Muscle layer of colon (tissue), 2 donors: Measurements from ENCODE around the gene DEPDC5.
"Not testable (repeated sequence)": the region's sequence is repeated elsewhere in the genome, so short reads cannot be mapped to it uniquely, and the experiment has no call there.

Experiments used
- H3K27ac ChIP-seq: one replicate; pipeline ENCODE4 v1.7.0; 2013; ENCODE audit warnings: low read depth, mild to moderate bottlenecking, low read length, moderate library complexity
- H3K27me3 ChIP-seq, 2 donors: one replicate each; pipeline ENCODE4 v1.7.0; 2013; ENCODE audit warnings: low read length in 2 of 2, mild to moderate bottlenecking in 2 of 2; ENCODE audit not compliant: insufficient read depth in 2 of 2, control insufficient read depth in 1 of 2
- H3K36me3 ChIP-seq: one replicate; pipeline ENCODE4 v1.7.0; 2013; ENCODE audit warnings: mild to moderate bottlenecking, low read length; ENCODE audit not compliant: insufficient read depth
- H3K4me1 ChIP-seq: one replicate; pipeline ENCODE4 v1.7.0; 2013; ENCODE audit warnings: mild to moderate bottlenecking, low read length; ENCODE audit not compliant: insufficient read depth
- H3K4me3 ChIP-seq, 2 donors: one replicate each; pipeline ENCODE4 v1.7.0; 2013; ENCODE audit warnings: low read length in 2 of 2, low read depth in 1 of 2, mild to moderate bottlenecking in 1 of 2, moderate library complexity in 1 of 2
- H3K9ac ChIP-seq: one replicate; pipeline ENCODE4 v1.7.0; 2013; ENCODE audit warnings: low read length
- H3K9me3 ChIP-seq: one replicate; pipeline ENCODE4 v1.7.0; 2013; ENCODE audit warnings: mild to moderate bottlenecking, low read length
- donor health status: abdominal sarcoma.
- donor health status: Adenocarcinoma of cecum.

The DEPDC5 gene

GRCh38 chr22:31734512-31734911 is 19.3 kb upstream of the DEPDC5 start:
- H3K4me3 ChIP-seq: no peak overlapping the region
- no peaks in the 10 kb centered on the region for H3K9me3 ChIP-seq
- no peak overlapping the region for H3K9ac ChIP-seq
- H3K36me3 ChIP-seq: peaks cover 10% of the 10 kb centered on the region
- H3K27ac ChIP-seq: no peak overlapping the region
- no peaks in the 10 kb centered on the region for H3K27me3 ChIP-seq
- H3K4me1 ChIP-seq: no peaks in the 10 kb centered on the region

GRCh38 chr22:31736458-31736857 is 17.4 kb upstream of the DEPDC5 start:
- H3K4me3 ChIP-seq: no peak overlapping the region
- H3K36me3 ChIP-seq: peaks cover 10% of the 10 kb centered on the region
- no peaks in the 10 kb centered on the region for H3K4me1 ChIP-seq
- no peak overlapping the region for H3K9ac ChIP-seq
- H3K9me3 ChIP-seq: no peaks in the 10 kb centered on the region
- no peaks in the 10 kb centered on the region for H3K27me3 ChIP-seq
- H3K27ac ChIP-seq: no peak overlapping the region

- no peaks in the 10 kb centered on the region for H3K27me3 ChIP-seq
- H3K4me3 ChIP-seq: no peak overlapping the region
These were observed 15.9 kb upstream of the DEPDC5 start for GRCh38 chr22:31737932-31738331.

GRCh38 chr22:31738566-31738965 is 15.3 kb upstream of the DEPDC5 start:
- no peak overlapping the region for H3K27ac ChIP-seq
- H3K4me3 ChIP-seq: no peak overlapping the region
- H3K4me1 ChIP-seq: no peaks in the 10 kb centered on the region
- no peak overlapping the region for H3K9ac ChIP-seq
- no peaks in the 10 kb centered on the region for H3K9me3 ChIP-seq
- peaks cover 10% of the 10 kb centered on the region for H3K36me3 ChIP-seq
- H3K27me3 ChIP-seq: no peaks in the 10 kb centered on the region

More at GRCh38 chr22:31737932-31738331, 15.9 kb upstream of the DEPDC5 start:
- H3K4me1 ChIP-seq: no peaks in the 10 kb centered on the region
- peaks cover 10% of the 10 kb centered on the region for H3K36me3 ChIP-seq
- H3K9me3 ChIP-seq: no peaks in the 10 kb centered on the region
- no peak overlapping the region for H3K9ac ChIP-seq
- no peak overlapping the region for H3K27ac ChIP-seq

GRCh38 chr22:31739795-31740201 is 14.0 kb upstream of the DEPDC5 start:
- peaks cover 10% of the 10 kb centered on the region for H3K36me3 ChIP-seq
- no peak overlapping the region for H3K4me3 ChIP-seq
- no peaks in the 10 kb centered on the region for H3K27me3 ChIP-seq
- no peak overlapping the region for H3K9ac ChIP-seq
- H3K9me3 ChIP-seq: no peaks in the 10 kb centered on the region
- H3K27ac ChIP-seq: no peak overlapping the region
- no peaks in the 10 kb centered on the region for H3K4me1 ChIP-seq

GRCh38 chr22:31740314-31740713 is 13.5 kb upstream of the DEPDC5 start:
- H3K27ac ChIP-seq: not testable (repeated sequence)

GRCh38 chr22:31742115-31742514 is 11.7 kb upstream of the DEPDC5 start:
- H3K4me1 ChIP-seq: no peaks in the 10 kb centered on the region
- H3K4me3 ChIP-seq: no peak overlapping the region
- no peaks in the 10 kb centered on the region for H3K27me3 ChIP-seq
- no peak overlapping the region for H3K27ac ChIP-seq
- H3K9ac ChIP-seq: no peak overlapping the region
- peaks cover 6% of the 10 kb centered on the region for H3K36me3 ChIP-seq
- H3K9me3 ChIP-seq: no peaks in the 10 kb centered on the region

More at GRCh38 chr22:31740314-31740713, 13.5 kb upstream of the DEPDC5 start:
- H3K4me3 ChIP-seq, H3K36me3 ChIP-seq, H3K9me3 ChIP-seq, H3K4me1 ChIP-seq, H3K9ac ChIP-seq, H3K27me3 ChIP-seq: not testable (repeated sequence)

GRCh38 chr22:31742682-31743081 is 11.1 kb upstream of the DEPDC5 start:
- H3K27me3 ChIP-seq: no peaks in the 10 kb centered on the region
- H3K4me3 ChIP-seq: no peak overlapping the region
- H3K27ac ChIP-seq: no peak overlapping the region
- no peaks in the 10 kb centered on the region for H3K4me1 ChIP-seq
- H3K9me3 ChIP-seq: no peaks in the 10 kb centered on the region
- H3K9ac ChIP-seq: no peak overlapping the region
- peaks cover 6% of the 10 kb centered on the region for H3K36me3 ChIP-seq

- H3K4me1 ChIP-seq: peaks cover 12% of the 10 kb centered on the region
- no peaks in the 10 kb centered on the region for H3K36me3 ChIP-seq
- H3K9ac ChIP-seq: no peak overlapping the region
- no peak overlapping the region for H3K4me3 ChIP-seq
- H3K27me3 ChIP-seq: no peaks in the 10 kb centered on the region
- no peak overlapping the region for H3K27ac ChIP-seq
- no peaks in the 10 kb centered on the region for H3K9me3 ChIP-seq
These were observed 9.9 kb upstream of the DEPDC5 start for GRCh38 chr22:31743871-31744270.

- H3K4me1 ChIP-seq: peaks cover 25% of the 10 kb centered on the region
- no peak overlapping the region for H3K9ac ChIP-seq
- no peaks in the 10 kb centered on the region for H3K36me3 ChIP-seq
- no peaks in the 10 kb centered on the region for H3K27me3 ChIP-seq
- H3K4me3 ChIP-seq: no peak overlapping the region
- no peaks in the 10 kb centered on the region for H3K9me3 ChIP-seq
- H3K27ac ChIP-seq: no peak overlapping the region
These were observed 6.4 kb upstream of the DEPDC5 start for GRCh38 chr22:31747441-31747840.

GRCh38 chr22:31748490-31748889 is 5.3 kb upstream of the DEPDC5 start:
- H3K27ac ChIP-seq: peak overlapping the region; percentile 87

GRCh38 chr22:31749636-31750364 is 4.0 kb upstream of the DEPDC5 start, which contains the start of gene PRR14L:
TSS of gene PRR14L (minus strand) at chr22:31750132. CDS start at chr22:31738860, 11,272 bp downstream.
- Histone ChIP-seq H3K27ac (peak within 1 kb of the TSS; percentile 87), H3K27me3 (no peaks in the 10 kb centered on the region), H3K9ac (peak within 1 kb of the TSS; percentile 97), H3K36me3 (no peaks in the 10 kb centered on the region), H3K4me1 (peaks cover 44% of the 10 kb centered on the region), H3K4me3 (peak within 1 kb of the TSS; percentile 70 to 89), H3K9me3 (no peaks in the 10 kb centered on the region)

More at GRCh38 chr22:31748490-31748889, 5.3 kb upstream of the DEPDC5 start:
- no peaks in the 10 kb centered on the region for H3K27me3 ChIP-seq
- no peaks in the 10 kb centered on the region for H3K36me3 ChIP-seq
- no peak overlapping the region for H3K4me3 ChIP-seq
- no peak overlapping the region for H3K9ac ChIP-seq
- no peaks in the 10 kb centered on the region for H3K9me3 ChIP-seq
- peaks cover 35% of the 10 kb centered on the region for H3K4me1 ChIP-seq
